K562 (cell line): ENCODE data around the gene KLHL6. TPM values are rescaled to one million over a fixed set of nuclear protein-coding genes. Genes with fewer than 3 reads are reported as not detected.

ENCODE experiments used
- ATAC-seq: fragments of 200-7000 bp; cut with Tn5 transposase; 3 replicates; pipeline ENCODE4 v1.9.1; 2020; ENCODE audit warnings: moderate library complexity
- BruUV-seq: library from RNA; stranded (reverse); fragments of 400-500 nt; replicated peaks from 2 replicates; lab custom pipeline; 2021; lab: Mats Ljungman, UMichigan
- CTCF ChIA-PET: fragments of 300-600 bp; formaldehyde crosslinking; extraction: SDS; loops from one replicate; lab custom pipeline; 2021; ENCODE audit warnings: low intra/inter-chr PET ratio; lab: Yijun Ruan, JAX
- POLR2A ChIA-PET: fragments of 300-600, 350-650 bp; sonication (Branson Sonifier 250); formaldehyde crosslinking; extraction: SDS; loops from one replicate; lab custom pipeline; 2021; ENCODE audit warnings: antibody characterized with exemption, inconsistent platforms; lab: Yijun Ruan, JAX
- DNase-seq, 4 experiments: peaks; one replicate each; pipeline versions ENCODE4 v3.0.0 to v3.0.0-alpha.2; 2011 to 2018; ENCODE audit warnings: low spot score in 3 of 4, mixed read lengths in 3 of 4; ENCODE audit errors: extremely low read depth in 1 of 4
- FAIRE-seq: peaks from 2 replicates; lab custom pipeline; 2011; peaks lifted over from hg19 to GRCh38; lab: Jason Lieb, UNC
- H2AFZ ChIP-seq: 2 replicates; pipeline ENCODE4 v1.6.0; 2011; ENCODE audit warnings: low read depth, low read length, control low read depth, inconsistent platforms
- H3K27ac ChIP-seq: fragments of 200-600 bp; 3 replicates; pipeline ENCODE4 v1.8.0; 2011; ENCODE audit warnings: low read depth, mild to moderate bottlenecking, control low read depth, inconsistent platforms, low read length, moderate library complexity, mixed read lengths; ENCODE audit errors: extremely low read depth
- H3K27me3 ChIP-seq, 2 experiments: fragments of 300-600 bp in 1 of 2; 2 replicates in 1 of 2; 3 replicates in 1 of 2; pipeline versions ENCODE4 v1.6.0 to v1.8.0; 2011; ENCODE audit warnings: inconsistent platforms in 2 of 2, low read length in 2 of 2, mild to moderate bottlenecking in 1 of 2, mixed read lengths in 1 of 2, moderate library complexity in 1 of 2; ENCODE audit not compliant: control insufficient read depth in 2 of 2, insufficient read depth in 2 of 2
- H3K36me3 ChIP-seq: fragments of 300-600 bp; 3 replicates; pipeline ENCODE4 v1.8.0; 2011; ENCODE audit warnings: mild to moderate bottlenecking, low read length, inconsistent platforms; ENCODE audit not compliant: control insufficient read depth, insufficient read depth
- H3K4me1 ChIP-seq, 2 experiments: fragments of 200-600 bp in 1 of 2; replicated peaks in 1 of 2; 2 replicates in 1 of 2; 3 replicates in 1 of 2; pipeline versions ENCODE4 v1.5.1 to v1.8.0; 2011; ENCODE audit warnings: inconsistent platforms in 2 of 2, low read length in 2 of 2, mild to moderate bottlenecking in 1 of 2, mixed read lengths in 1 of 2, moderate library complexity in 1 of 2; ENCODE audit not compliant: control insufficient read depth in 2 of 2, insufficient read depth in 2 of 2
- H3K4me2 ChIP-seq: 2 replicates; pipeline ENCODE4 v1.6.1; 2011; ENCODE audit warnings: low read length, control low read depth, inconsistent platforms, mixed read lengths; ENCODE audit not compliant: insufficient read depth
- H3K4me3 ChIP-seq: fragments of 200-600 bp; sonication (generic), shearing (Covaris generic); 2 replicates; pipeline ENCODE4 v1.5.1; 2016; ENCODE audit warnings: control low read depth, inconsistent platforms
- H3K79me2 ChIP-seq: fragments of 200-600 bp; 3 replicates; pipeline ENCODE4 v1.8.0; 2011; ENCODE audit warnings: low read length, inconsistent platforms; ENCODE audit not compliant: control insufficient read depth, insufficient read depth
- H3K9ac ChIP-seq, 2 experiments: 2 replicates each; pipeline versions ENCODE4 v1.6.0 to v1.6.1; 2011; ENCODE audit warnings: low read depth in 2 of 2, low read length in 2 of 2, control low read depth in 1 of 2, inconsistent platforms in 1 of 2, mild to moderate bottlenecking in 1 of 2, mixed read lengths in 1 of 2; ENCODE audit not compliant: insufficient read depth in 1 of 2
- H3K9me1 ChIP-seq: one replicate; pipeline ENCODE4 v1.6.0; 2011; ENCODE audit warnings: inconsistent platforms, mild to moderate bottlenecking, low read length, moderate library complexity; ENCODE audit not compliant: control insufficient read depth, insufficient read depth
- H3K9me3 ChIP-seq: replicated peaks from 2 replicates; pipeline ENCODE4 v1.5.1; 2011; ENCODE audit warnings: low read depth, low read length, inconsistent platforms; ENCODE audit not compliant: control insufficient read depth, insufficient read depth
- H4K20me1 ChIP-seq: replicated peaks from 2 replicates; pipeline ENCODE4 v1.6.1; 2011; ENCODE audit warnings: low read length, inconsistent platforms, mixed read lengths; ENCODE audit not compliant: control insufficient read depth, insufficient read depth
- CBX5 ChIP-seq: IDR thresholded peaks from 2 replicates; pipeline ENCODE4 v1.6.1; 2014; ENCODE audit warnings: low read depth, borderline replicate concordance
- CEBPB ChIP-seq: fragments of 450-650 bp; IDR thresholded peaks from 2 replicates; pipeline ENCODE4 v1.6.1; 2016; ENCODE audit warnings: missing genetic modification characterization, missing compliant biosample characterization
- CEBPG ChIP-seq, 3 experiments: fragments of 200-800 bp in 1 of 3; sonication (Bioruptor generic) in 1 of 3; sonication (generic) in 1 of 3; formaldehyde crosslinking in 1 of 3; IDR thresholded peaks in 2 of 3; conservative IDR thresholded peaks in 1 of 3; 2 replicates each; pipeline versions ENCODE4 v1.6.1 to v1.8.0; 2016 to 2022; ENCODE audit warnings: missing compliant biosample characterization in 2 of 3, missing genetic modification characterization in 2 of 3, mild to moderate bottlenecking in 1 of 3, missing genetic modification reagents in 1 of 3
- E2F4 ChIP-seq: sonication (generic); formaldehyde crosslinking; IDR thresholded peaks from 2 replicates; pipeline ENCODE4 v1.8.0; 2022; ENCODE audit warnings: mild to moderate bottlenecking, low read depth, missing genetic modification reagents
- FOS ChIP-seq: IDR thresholded peaks from 3 replicates; pipeline ENCODE4 v1.6.1; 2011; ENCODE audit not compliant: insufficient read length; ENCODE audit errors: extremely low read depth
- KDM5B ChIP-seq: fragments of 200-600 bp; sonication (generic); IDR thresholded peaks from 2 replicates; pipeline ENCODE4 v1.6.1; 2012; ENCODE audit warnings: low read depth, mild to moderate bottlenecking, moderate library complexity, low read length, control low read depth, inconsistent platforms; ENCODE audit not compliant: insufficient replicate concordance
- NR1H2 ChIP-seq: sonication (generic); formaldehyde crosslinking; IDR thresholded peaks from 2 replicates; pipeline ENCODE4 v1.4.0; 2020; ENCODE audit warnings: mild to moderate bottlenecking, missing genetic modification reagents
- STAG1 ChIP-seq: sonication (generic); formaldehyde crosslinking; IDR thresholded peaks from 2 replicates; pipeline ENCODE4 v1.5.0; 2020; ENCODE audit warnings: missing genetic modification reagents, borderline replicate concordance
- THRAP3 ChIP-seq: fragments of 450-650 bp; IDR thresholded peaks from 2 replicates; pipeline ENCODE4 v1.6.1; 2016; ENCODE audit warnings: mild to moderate bottlenecking, inconsistent platforms, borderline replicate concordance
- ZNF239 ChIP-seq: fragments of 250-450 bp; sonication (Bioruptor Pico); IDR thresholded peaks from 2 replicates; pipeline ENCODE4 v1.4.0; 2020; ENCODE audit warnings: mild to moderate bottlenecking
- ZNF431 ChIP-seq: sonication (generic); formaldehyde crosslinking; IDR thresholded peaks from 2 replicates; pipeline ENCODE4 v1.8.0; 2022; ENCODE audit warnings: mild to moderate bottlenecking, missing genetic modification reagents
- ZNF780A ChIP-seq: fragments of 250-450 bp; sonication (Bioruptor Pico); IDR thresholded peaks from 2 replicates; pipeline ENCODE4 v1.5.0; 2021; ENCODE audit warnings: mild to moderate bottlenecking
- WGBS: fragments of 100-300 bp; shearing (Covaris generic); methylation state at CpG from one replicate; pipeline ENCODE4 v1.1.6; 2016; ENCODE audit warnings: low coverage, mixed read lengths; ENCODE audit not compliant: insufficient coverage; ENCODE audit errors: missing lambda C conversion rate; 5-methylcytosine and 5-hydroxymethylcytosine counted together
- in situ Hi-C: fragments of 300-500 bp; cut with MboI; formaldehyde crosslinking; loops from 4 replicates; pipeline ENCODE4 v1.15.0; 2018; ENCODE audit warnings: inconsistent platforms, mixed read lengths
- intact Hi-C: fragments of 100-400 bp; cut with micrococcal nuclease; formaldehyde crosslinking; loops from 2 replicates; pipeline ENCODE4 v1.14.2; 2022
- polyA plus RNA-seq, 8 experiments: library from polyadenylated mRNA; depleted of rRNA in 4 of 8; stranded (reverse) in 5 of 8; unstranded in 3 of 8; fragments of >200 nt; fragmentation: Nextera tagmentation in 2 of 8; fragmentation: Illumina TruSeq in 1 of 8; extraction: Ambion mirVana in 2 of 8; extraction: Trizol in 1 of 8; gene quantifications; 2 replicates each; pipeline versions ENCODE4 v1.2.1 to v1.2.3, GENCODE V29; 2011 to 2014; ENCODE audit warnings: inconsistent platforms in 1 of 8, missing spikeins in 1 of 8
- total RNA-seq, 7 experiments: library from RNA; depleted of rRNA in 6 of 7; stranded (reverse); fragments of >200 nt in 6 of 7; fragmentation: Illumina TruSeq in 2 of 7; extraction: Trizol in 2 of 7; gene quantifications; 2 replicates each; pipeline versions ENCODE4 v1.2.1 to v1.2.3, GENCODE V29; 2011 to 2021; ENCODE audit warnings: low replicate concordance in 1 of 7
- TF ChIP-seq, protein P1 (sequence below): IDR thresholded peaks from 2 replicates; pipeline ENCODE4 v1.6.1; 2011; ENCODE audit warnings: borderline replicate concordance, low read depth, mild to moderate bottlenecking, moderate library complexity, low read length; ENCODE audit not compliant: insufficient read depth, poor library complexity, severe bottlenecking

Gene KLHL6
- total and polyA plus RNA-seq, 9 of the 15 experiments (the other 6 are each of a cell fraction or from before 2014, with no cell fraction given) = 0.18 to 2.1 (median 1.4) TPM

- TF ChIP-seq CBX5 = no peak
Measured at GRCh38 chr3:183538486-183538885, 17.0 kb downstream of the KLHL6 start (continued).

DNA sequence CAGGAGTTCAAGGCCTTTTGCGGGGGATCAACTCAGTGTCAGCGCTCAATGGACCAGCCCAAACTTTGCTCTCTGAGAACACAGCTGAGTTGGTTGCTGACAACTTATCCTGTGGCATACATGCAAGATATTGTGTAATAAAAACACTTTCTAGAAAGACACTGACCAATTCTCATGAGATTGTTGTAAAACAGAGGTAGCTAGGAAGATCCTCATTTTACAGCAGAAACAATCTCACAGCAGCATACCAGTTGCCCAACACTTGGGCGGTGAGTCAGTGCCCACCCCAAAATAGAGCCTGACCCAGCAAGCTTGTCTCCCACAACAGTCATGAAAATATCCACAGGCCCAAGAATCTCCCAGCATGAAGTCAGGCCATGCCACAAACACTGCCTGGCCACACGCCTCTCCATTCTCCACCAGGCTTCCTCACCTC, 18.2 kb downstream of the KLHL6 start:
- no peak overlapping the region for H3K9ac ChIP-seq
- no peak overlapping the region for H3K27ac ChIP-seq
- POLR2A ChIA-PET = interaction anchor here (0.8 to 0.9 kb wide), 2 partner anchors 11 to 99 kb away, joined by 4 read pairs; no protein-coding TSS in a partner anchor
- CTCF ChIA-PET = no interaction called here
- H3K79me2 ChIP-seq = no peaks in the 10 kb centered on the region
- no peak for DNase-seq
- no peaks in the 10 kb centered on the region for H3K9me3 ChIP-seq
- TF ChIP-seq KDM5B (no peak), ZNF431 (CRISPR knock-in tag) (no peak), ZNF239 (CRISPR knock-in tag) (no peak), NR1H2 (CRISPR knock-in tag) (no peak), ZNF780A (CRISPR knock-in tag) (no peak), CEBPB (tag) (peak; percentile 83), E2F4 (CRISPR knock-in tag) (no peak), FOS (no peak), STAG1 (CRISPR knock-in tag) (no peak), THRAP3 (no peak), CEBPG (CRISPR knock-in tag; IDR thresholded peaks at IDR 0.05) (peak; percentile 34; the same call in 1 of the 2 replicates), CEBPG (tag; conservative IDR thresholded peaks at IDR 0.05 in 1 of 2, IDR thresholded peaks at IDR 0.05 in 1 of 2) (peak; percentile 49 to 76; a peak in 3 of 4 replicates)
- TF ChIP-seq, protein P1, sequence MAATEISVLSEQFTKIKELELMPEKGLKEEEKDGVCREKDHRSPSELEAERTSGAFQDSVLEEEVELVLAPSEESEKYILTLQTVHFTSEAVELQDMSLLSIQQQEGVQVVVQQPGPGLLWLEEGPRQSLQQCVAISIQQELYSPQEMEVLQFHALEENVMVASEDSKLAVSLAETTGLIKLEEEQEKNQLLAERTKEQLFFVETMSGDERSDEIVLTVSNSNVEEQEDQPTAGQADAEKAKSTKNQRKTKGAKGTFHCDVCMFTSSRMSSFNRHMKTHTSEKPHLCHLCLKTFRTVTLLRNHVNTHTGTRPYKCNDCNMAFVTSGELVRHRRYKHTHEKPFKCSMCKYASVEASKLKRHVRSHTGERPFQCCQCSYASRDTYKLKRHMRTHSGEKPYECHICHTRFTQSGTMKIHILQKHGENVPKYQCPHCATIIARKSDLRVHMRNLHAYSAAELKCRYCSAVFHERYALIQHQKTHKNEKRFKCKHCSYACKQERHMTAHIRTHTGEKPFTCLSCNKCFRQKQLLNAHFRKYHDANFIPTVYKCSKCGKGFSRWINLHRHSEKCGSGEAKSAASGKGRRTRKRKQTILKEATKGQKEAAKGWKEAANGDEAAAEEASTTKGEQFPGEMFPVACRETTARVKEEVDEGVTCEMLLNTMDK = no peak
- intact Hi-C loops = no loop called here
- H3K4me2 ChIP-seq = no peak overlapping the region
- BruUV-seq = no TSS peak
- H3K4me1 ChIP-seq = peaks cover 17 to 44% of the 10 kb centered on the region in 2 experiments
- no peaks in the 10 kb centered on the region for H3K27me3 ChIP-seq
- no peak for ATAC-seq
- H4K20me1 ChIP-seq = no peaks in the 10 kb centered on the region
- no peak for FAIRE-seq
- H2AFZ ChIP-seq = no peak overlapping the region; the same call in 1 of the 2 replicates
- no peak overlapping the region for H3K4me3 ChIP-seq
- WGBS = 79% methylated on average over 4 of the region's 4 CpGs
- no peaks in the 10 kb centered on the region for H3K9me1 ChIP-seq
- in situ Hi-C loops = no loop called here
- no peaks in the 10 kb centered on the region for H3K36me3 ChIP-seq
